K562 (cell line): ENCODE results near the gene TMA7B. TPM values are rescaled to one million over a fixed set of nuclear protein-coding genes. Genes with fewer than 3 reads are reported as not detected.
A peak's percentile ranks its signal among the peaks of the same experiment; 100 is the strongest.

Source experiments
- BHLHE40 ChIP-seq: IDR thresholded peaks from 2 replicates; pipeline ENCODE4 v1.6.1; 2011; ENCODE audit warnings: low read length, improper control_type of control experiment
- CBFA2T3 ChIP-seq: fragments of 450-650 bp; IDR thresholded peaks from 2 replicates; pipeline ENCODE4 v1.6.1; 2017
- CEBPG ChIP-seq, 3 experiments: fragments of 200-800 bp in 1 of 3; sonication (Bioruptor generic) in 1 of 3; sonication (generic) in 1 of 3; formaldehyde crosslinking in 1 of 3; IDR thresholded peaks in 2 of 3; conservative IDR thresholded peaks in 1 of 3; 2 replicates each; pipeline versions ENCODE4 v1.6.1 to v1.8.0; 2016 to 2022; ENCODE audit warnings: missing compliant biosample characterization in 2 of 3, missing genetic modification characterization in 2 of 3, mild to moderate bottlenecking in 1 of 3, missing genetic modification reagents in 1 of 3
- JUN ChIP-seq, 2 experiments: sonication (generic) in 1 of 2; formaldehyde crosslinking in 1 of 2; IDR thresholded peaks; 2 replicates each; pipeline versions ENCODE4 v1.6.1 to v1.8.0; 2012 to 2022; ENCODE audit warnings: borderline replicate concordance in 2 of 2, mild to moderate bottlenecking in 2 of 2, improper control_type of control experiment in 1 of 2, low read depth in 1 of 2, low read length in 1 of 2, missing genetic modification reagents in 1 of 2
- KLF16 ChIP-seq: IDR thresholded peaks from 2 replicates; pipeline ENCODE4 v1.6.1; 2016; ENCODE audit warnings: antibody characterized with exemption
- MTA3 ChIP-seq: fragments of 450-650 bp; formaldehyde crosslinking; IDR thresholded peaks from 2 replicates; pipeline ENCODE4 v1.6.1; 2017; ENCODE audit warnings: mild to moderate bottlenecking, borderline replicate concordance
- NCOR1 ChIP-seq: fragments of 450-650 bp; IDR thresholded peaks from 2 replicates; pipeline ENCODE4 v1.6.1; 2016; ENCODE audit warnings: mild to moderate bottlenecking, moderate library complexity
- POLR2H ChIP-seq: IDR thresholded peaks from 2 replicates; pipeline ENCODE4 v1.6.1; 2016; ENCODE audit warnings: missing genetic modification characterization, low read depth, mild to moderate bottlenecking, control low read depth, missing compliant biosample characterization, moderate library complexity
- SP1 ChIP-seq: sonication (generic); formaldehyde crosslinking; IDR thresholded peaks from 2 replicates; pipeline ENCODE4 v1.8.1; 2022; ENCODE audit warnings: mild to moderate bottlenecking, missing genetic modification reagents
- SRSF9 ChIP-seq: fragments of 200-400 bp; formaldehyde crosslinking; IDR thresholded peaks from 2 replicates; pipeline ENCODE4 v1.6.1; 2017; ENCODE audit warnings: low read depth, low read length, borderline replicate concordance
- TCF7 ChIP-seq: sonication (generic); IDR thresholded peaks from 2 replicates; pipeline ENCODE4 v1.6.1; 2016; ENCODE audit warnings: antibody characterized with exemption, borderline replicate concordance
- U2AF1 ChIP-seq: fragments of 200-400 bp; formaldehyde crosslinking; optimal IDR thresholded peaks from 2 replicates; pipeline ENCODE3; 2017; ENCODE audit warnings: mild to moderate bottlenecking, low read depth, low read length, moderate library complexity
- ZNF146 ChIP-seq: IDR thresholded peaks from one replicate; pipeline ENCODE4 v1.6.1; 2018; ENCODE audit warnings: missing compliant biosample characterization; ENCODE audit not compliant: unreplicated experiment
- ZNF445 ChIP-seq: fragments of 250-450 bp; sonication (Bioruptor Pico); IDR thresholded peaks from 2 replicates; pipeline ENCODE4 v1.4.0; 2020; ENCODE audit warnings: low read depth, mild to moderate bottlenecking, moderate library complexity
- ZNF561 ChIP-seq: fragments of 450-650 bp; formaldehyde crosslinking; conservative IDR thresholded peaks from 2 replicates; pipeline ENCODE4 v1.4.0; 2020; ENCODE audit warnings: mild to moderate bottlenecking, moderate library complexity
- ZNF764 ChIP-seq: fragments of 250-450 bp; sonication (Bioruptor Pico); IDR thresholded peaks from 2 replicates; pipeline ENCODE4 v1.4.0; 2020; ENCODE audit warnings: low read depth, mild to moderate bottlenecking, moderate library complexity
- ZSCAN29 ChIP-seq: fragments of 450-650 bp; IDR thresholded peaks from 2 replicates; pipeline ENCODE4 v1.6.1; 2017
- polyA plus RNA-seq, 8 experiments: library from polyadenylated mRNA; depleted of rRNA in 4 of 8; stranded (reverse) in 5 of 8; unstranded in 3 of 8; fragments of >200 nt; fragmentation: Nextera tagmentation in 2 of 8; fragmentation: Illumina TruSeq in 1 of 8; extraction: Ambion mirVana in 2 of 8; extraction: Trizol in 1 of 8; gene quantifications; 2 replicates each; pipeline versions ENCODE4 v1.2.1 to v1.2.3, GENCODE V29; 2011 to 2014; ENCODE audit warnings: inconsistent platforms in 1 of 8, missing spikeins in 1 of 8
- total RNA-seq, 7 experiments: library from RNA; depleted of rRNA in 6 of 7; stranded (reverse); fragments of >200 nt in 6 of 7; fragmentation: Illumina TruSeq in 2 of 7; extraction: Trizol in 2 of 7; gene quantifications; 2 replicates each; pipeline versions ENCODE4 v1.2.1 to v1.2.3, GENCODE V29; 2011 to 2021; ENCODE audit warnings: low replicate concordance in 1 of 7
- TF ChIP-seq, protein P1 (sequence below): sonication (generic); IDR thresholded peaks from 2 replicates; pipeline ENCODE4 v1.6.1; 2016
- TF ChIP-seq, protein P2 (sequence below): sonication (generic); formaldehyde crosslinking; IDR thresholded peaks from 2 replicates; pipeline ENCODE4 v1.8.0; 2022; ENCODE audit warnings: mild to moderate bottlenecking, missing genetic modification reagents
- TF ChIP-seq, protein P3 (sequence below): fragments of 250-450 bp; sonication (Bioruptor Pico); IDR thresholded peaks from 2 replicates; pipeline ENCODE4 v1.8.0; 2022; ENCODE audit warnings: moderate library complexity, mild to moderate bottlenecking, inconsistent platforms
- TF ChIP-seq, protein P4 (sequence below): fragments of 450-650 bp; conservative IDR thresholded peaks from 2 replicates; pipeline ENCODE4 v1.6.1; 2016; ENCODE audit warnings: missing genetic modification characterization, low read depth, mild to moderate bottlenecking, missing compliant biosample characterization, moderate library complexity

TMA7B gene
- total and polyA plus RNA-seq, 9 of the 15 experiments (the other 6 are each of a cell fraction or from before 2014, with no cell fraction given), result 5.6 to 14.2 (median 11.8) TPM

DNA sequence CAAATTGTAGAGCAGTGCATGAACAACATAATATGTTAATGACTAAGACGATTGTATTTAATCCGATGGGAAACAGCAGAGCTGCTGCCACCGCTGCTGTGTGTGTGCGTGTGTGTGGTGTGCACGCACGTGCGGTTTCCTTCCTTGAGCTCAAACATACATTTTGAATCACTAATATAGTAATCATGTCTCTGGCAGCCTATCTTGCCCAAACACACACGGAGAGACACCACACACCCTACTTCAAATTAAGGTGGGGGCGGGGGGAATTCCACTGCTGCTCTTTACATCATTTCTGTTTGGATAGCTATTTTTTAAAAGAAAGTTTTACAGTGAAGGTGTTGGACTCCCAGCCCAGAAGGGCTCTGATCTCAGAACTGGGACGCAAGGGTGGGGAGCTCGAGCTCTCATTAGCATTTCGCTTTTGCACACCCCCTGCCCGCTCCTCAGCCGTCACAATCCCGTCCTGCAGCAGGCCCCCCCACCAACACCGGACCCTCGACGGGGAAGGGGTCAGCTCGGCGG, 33.9 kb downstream of the TMA7B start (continued):
- no peak for TF ChIP-seq SP1
- no peak for TF ChIP-seq CEBPG (CRISPR knock-in tag; IDR thresholded peaks at IDR 0.05)
- no peak for TF ChIP-seq CEBPG (tag; conservative IDR thresholded peaks at IDR 0.05 in 1 of 2, IDR thresholded peaks at IDR 0.05 in 1 of 2)
- TF ChIP-seq, protein P1, sequence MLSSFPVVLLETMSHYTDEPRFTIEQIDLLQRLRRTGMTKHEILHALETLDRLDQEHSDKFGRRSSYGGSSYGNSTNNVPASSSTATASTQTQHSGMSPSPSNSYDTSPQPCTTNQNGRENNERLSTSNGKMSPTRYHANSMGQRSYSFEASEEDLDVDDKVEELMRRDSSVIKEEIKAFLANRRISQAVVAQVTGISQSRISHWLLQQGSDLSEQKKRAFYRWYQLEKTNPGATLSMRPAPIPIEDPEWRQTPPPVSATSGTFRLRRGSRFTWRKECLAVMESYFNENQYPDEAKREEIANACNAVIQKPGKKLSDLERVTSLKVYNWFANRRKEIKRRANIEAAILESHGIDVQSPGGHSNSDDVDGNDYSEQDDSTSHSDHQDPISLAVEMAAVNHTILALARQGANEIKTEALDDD, result peak; percentile 53; the same call in 1 of the 2 replicates
- TF ChIP-seq ZNF445 (CRISPR knock-in tag), result no peak
- TF ChIP-seq, protein P2, sequence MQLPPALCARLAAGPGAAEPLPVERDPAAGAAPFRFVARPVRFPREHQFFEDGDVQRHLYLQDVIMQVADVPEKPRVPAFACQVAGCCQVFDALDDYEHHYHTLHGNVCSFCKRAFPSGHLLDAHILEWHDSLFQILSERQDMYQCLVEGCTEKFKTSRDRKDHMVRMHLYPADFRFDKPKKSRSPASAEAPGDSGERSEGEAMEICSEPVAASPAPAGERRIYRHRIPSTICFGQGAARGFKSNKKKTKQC (CRISPR knock-in tag), result no peak
- no peak for TF ChIP-seq ZNF561 (CRISPR knock-in tag)
- TF ChIP-seq U2AF1, result no peak
- TF ChIP-seq MTA3, result no peak
- TF ChIP-seq, protein P3, sequence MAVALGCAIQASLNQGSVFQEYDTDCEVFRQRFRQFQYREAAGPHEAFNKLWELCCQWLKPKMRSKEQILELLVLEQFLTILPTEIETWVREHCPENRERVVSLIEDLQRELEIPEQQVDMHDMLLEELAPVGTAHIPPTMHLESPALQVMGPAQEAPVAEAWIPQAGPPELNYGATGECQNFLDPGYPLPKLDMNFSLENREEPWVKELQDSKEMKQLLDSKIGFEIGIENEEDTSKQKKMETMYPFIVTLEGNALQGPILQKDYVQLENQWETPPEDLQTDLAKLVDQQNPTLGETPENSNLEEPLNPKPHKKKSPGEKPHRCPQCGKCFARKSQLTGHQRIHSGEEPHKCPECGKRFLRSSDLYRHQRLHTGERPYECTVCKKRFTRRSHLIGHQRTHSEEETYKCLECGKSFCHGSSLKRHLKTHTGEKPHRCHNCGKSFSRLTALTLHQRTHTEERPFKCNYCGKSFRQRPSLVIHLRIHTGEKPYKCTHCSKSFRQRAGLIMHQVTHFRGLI (CRISPR knock-in tag), result no peak
- TF ChIP-seq ZNF764, result no peak
- peak; percentile 44; the same call in 1 of the 2 replicates for TF ChIP-seq NCOR1
- no peak for TF ChIP-seq ZSCAN29
- TF ChIP-seq, protein P4, sequence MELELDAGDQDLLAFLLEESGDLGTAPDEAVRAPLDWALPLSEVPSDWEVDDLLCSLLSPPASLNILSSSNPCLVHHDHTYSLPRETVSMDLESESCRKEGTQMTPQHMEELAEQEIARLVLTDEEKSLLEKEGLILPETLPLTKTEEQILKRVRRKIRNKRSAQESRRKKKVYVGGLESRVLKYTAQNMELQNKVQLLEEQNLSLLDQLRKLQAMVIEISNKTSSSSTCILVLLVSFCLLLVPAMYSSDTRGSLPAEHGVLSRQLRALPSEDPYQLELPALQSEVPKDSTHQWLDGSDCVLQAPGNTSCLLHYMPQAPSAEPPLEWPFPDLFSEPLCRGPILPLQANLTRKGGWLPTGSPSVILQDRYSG (tag), result no peak
- peak; percentile 96 for TF ChIP-seq BHLHE40
- 0 out of 2 replicates have a peak, but pooled peaks have one; percentile 18 for TF ChIP-seq KLF16
- no peak for TF ChIP-seq SRSF9
- no peak for TF ChIP-seq TCF7
- TF ChIP-seq CBFA2T3, result peak; percentile 77
- TF ChIP-seq ZNF146 (CRISPR knock-in tag), result no peak
- TF ChIP-seq JUN (IDR thresholded peaks at IDR 0.05; ENCODE audit: borderline replicate concordance, low read depth, low read length), result no peak
- no peak for TF ChIP-seq JUN (CRISPR knock-in tag; IDR thresholded peaks at IDR 0.05; ENCODE audit: borderline replicate concordance)
- no peak for TF ChIP-seq POLR2H
